Measurements from ENCODE around the gene RIC1.
A peak's percentile ranks its signal among the peaks of the same experiment; 100 is the strongest.
"Not testable (repeated sequence)": the region's sequence is repeated elsewhere in the genome, so short reads cannot be mapped to it uniquely, and the experiment has no call there.

Gene RIC1

GRCh38 chr9:5628530-5629311 is at the start of gene RIC1:
RIC1 (plus strand) TSS chr9:5629107; CDS start chr9:5629310, 203 bp downstream.
- Mint-ChIP-seq H3K36me3 (peaks cover 2% of the 10 kb centered on the region), H3K27ac (peak within 1 kb of the TSS; percentile 98), H3K4me3 (peak within 1 kb of the TSS; percentile 100), H3K4me1 (peaks cover 40% of the 10 kb centered on the region), H3K9me3 (no peaks in the 10 kb centered on the region), H3K27me3 (no peaks in the 10 kb centered on the region)
- ATAC-seq (ENCODE audit: low read depth) (peak; percentile 79), DNase-seq (ENCODE audit: low spot score in 2 of 2) (peak; percentile 84 to 89)

GRCh38 chr9:5579881-5580280 is 49.0 kb upstream of the RIC1 start:
- DNase-seq (ENCODE audit: low spot score in 2 of 2) (no peak), ATAC-seq (ENCODE audit: low read depth) (no peak)
- no peak overlapping the region for H3K27ac Mint-ChIP-seq
- peaks cover 24% of the 10 kb centered on the region for H3K4me1 Mint-ChIP-seq
- H3K9me3 Mint-ChIP-seq = peaks cover 2% of the 10 kb centered on the region
- H3K27me3 Mint-ChIP-seq = no peaks in the 10 kb centered on the region
- H3K36me3 Mint-ChIP-seq = peaks cover 18% of the 10 kb centered on the region
- H3K4me3 Mint-ChIP-seq = no peak overlapping the region

GRCh38 chr9:5580650-5581049 is 48.3 kb upstream of the RIC1 start:
- Mint-ChIP-seq H3K9me3 (no peaks in the 10 kb centered on the region), H3K27me3 (no peaks in the 10 kb centered on the region), H3K36me3 (peaks cover 15% of the 10 kb centered on the region), H3K27ac (peak overlapping the region; percentile 43), H3K4me1 (peaks cover 24% of the 10 kb centered on the region), H3K4me3 (no peak overlapping the region)
- DNase-seq (ENCODE audit: low spot score in 2 of 2) (no peak), ATAC-seq (ENCODE audit: low read depth) (no peak)

GRCh38 chr9:5581706-5582105 is 47.2 kb upstream of the RIC1 start:
- H3K27ac Mint-ChIP-seq; H3K9me3 Mint-ChIP-seq; ATAC-seq (ENCODE audit: low read depth); DNase-seq (ENCODE audit: low spot score in 2 of 2); H3K4me3 Mint-ChIP-seq; H3K27me3 Mint-ChIP-seq: not testable (repeated sequence)
- peaks cover 31% of the 10 kb centered on the region for H3K4me1 Mint-ChIP-seq
- H3K36me3 Mint-ChIP-seq = peaks cover 15% of the 10 kb centered on the region

GRCh38 chr9:5582835-5583195 is 46.1 kb upstream of the RIC1 start:
- H3K36me3 Mint-ChIP-seq = peaks cover 11% of the 10 kb centered on the region
- DNase-seq (ENCODE audit: low spot score in 2 of 2) (peak; percentile 27 to 46), ATAC-seq (ENCODE audit: low read depth) (peak; percentile 92)
- peaks cover 32% of the 10 kb centered on the region for H3K4me1 Mint-ChIP-seq
- H3K27me3 Mint-ChIP-seq = no peaks in the 10 kb centered on the region
- H3K4me3 Mint-ChIP-seq = peak overlapping the region; percentile 17
- H3K27ac Mint-ChIP-seq = peak overlapping the region; percentile 89
- H3K9me3 Mint-ChIP-seq = no peaks in the 10 kb centered on the region

- Mint-ChIP-seq H3K27ac (peak overlapping the region; percentile 67), H3K4me1 (peaks cover 30% of the 10 kb centered on the region), H3K9me3 (no peaks in the 10 kb centered on the region), H3K36me3 (peaks cover 7% of the 10 kb centered on the region), H3K27me3 (no peaks in the 10 kb centered on the region), H3K4me3 (no peak overlapping the region)
- no peak for DNase-seq (ENCODE audit: low spot score in 2 of 2)
- peak; percentile 16 for ATAC-seq (ENCODE audit: low read depth)
Observed at GRCh38 chr9:5586391-5586802, 42.5 kb upstream of the RIC1 start.

GRCh38 chr9:5587024-5587423 is 41.9 kb upstream of the RIC1 start:
- Mint-ChIP-seq H3K36me3 (peaks cover 7% of the 10 kb centered on the region), H3K4me1 (peaks cover 30% of the 10 kb centered on the region), H3K27ac (peak overlapping the region; percentile 67), H3K27me3 (no peaks in the 10 kb centered on the region), H3K9me3 (no peaks in the 10 kb centered on the region), H3K4me3 (no peak overlapping the region)
- no peak for DNase-seq (ENCODE audit: low spot score in 2 of 2)
- ATAC-seq (ENCODE audit: low read depth) = no peak

- Mint-ChIP-seq H3K9me3 (no peaks in the 10 kb centered on the region), H3K36me3 (no peaks in the 10 kb centered on the region), H3K27ac (peak overlapping the region; percentile 78), H3K4me3 (no peak overlapping the region), H3K4me1 (peaks cover 24% of the 10 kb centered on the region), H3K27me3 (no peaks in the 10 kb centered on the region)
- ATAC-seq (ENCODE audit: low read depth) (no peak), DNase-seq (ENCODE audit: low spot score in 2 of 2) (no peak)
Observed at GRCh38 chr9:5592231-5592630, 36.7 kb upstream of the RIC1 start.

- Mint-ChIP-seq H3K4me3 (no peak overlapping the region), H3K9me3 (no peaks in the 10 kb centered on the region), H3K4me1 (peaks cover 24% of the 10 kb centered on the region), H3K27ac (peak overlapping the region; percentile 64), H3K36me3 (peaks cover 4% of the 10 kb centered on the region), H3K27me3 (no peaks in the 10 kb centered on the region)
- DNase-seq (ENCODE audit: low spot score in 2 of 2) (no peak), ATAC-seq (ENCODE audit: low read depth) (no peak)
Observed at GRCh38 chr9:5592904-5593303, 36.0 kb upstream of the RIC1 start.

GRCh38 chr9:5593904-5594303 is 35.0 kb upstream of the RIC1 start:
- no peaks in the 10 kb centered on the region for H3K27me3 Mint-ChIP-seq
- H3K27ac Mint-ChIP-seq = peak overlapping the region; percentile 49
- H3K4me3 Mint-ChIP-seq = peak overlapping the region; percentile 0
- ATAC-seq (ENCODE audit: low read depth) (peak; percentile 83), DNase-seq (ENCODE audit: low spot score in 2 of 2) (peak in 1 of 2 donors; percentile 47)
- peaks cover 24% of the 10 kb centered on the region for H3K4me1 Mint-ChIP-seq
- peaks cover 4% of the 10 kb centered on the region for H3K36me3 Mint-ChIP-seq
- H3K9me3 Mint-ChIP-seq = no peaks in the 10 kb centered on the region

- H3K36me3 Mint-ChIP-seq = peaks cover 4% of the 10 kb centered on the region
- no peak for ATAC-seq (ENCODE audit: low read depth)
- no peak for DNase-seq (ENCODE audit: low spot score in 2 of 2)
- H3K9me3 Mint-ChIP-seq = no peaks in the 10 kb centered on the region
- peak overlapping the region; percentile 85 for H3K27ac Mint-ChIP-seq
- peaks cover 26% of the 10 kb centered on the region for H3K4me1 Mint-ChIP-seq
- H3K4me3 Mint-ChIP-seq = no peak overlapping the region
- no peaks in the 10 kb centered on the region for H3K27me3 Mint-ChIP-seq
Observed at GRCh38 chr9:5596173-5596572, 32.7 kb upstream of the RIC1 start.

- Mint-ChIP-seq H3K36me3 (peaks cover 2% of the 10 kb centered on the region), H3K4me3 (peak overlapping the region; percentile 81), H3K27me3 (no peaks in the 10 kb centered on the region), H3K27ac (peak overlapping the region; percentile 82), H3K4me1 (peaks cover 23% of the 10 kb centered on the region), H3K9me3 (no peaks in the 10 kb centered on the region)
- ATAC-seq (ENCODE audit: low read depth) = peak; percentile 72
- DNase-seq (ENCODE audit: low spot score in 2 of 2) = no peak
Observed at GRCh38 chr9:5608298-5609225, 20.3 kb upstream of the RIC1 start.

GRCh38 chr9:5609226-5609596 is 19.7 kb upstream of the RIC1 start:
- no peak overlapping the region for H3K4me3 Mint-ChIP-seq
- peaks cover 23% of the 10 kb centered on the region for H3K4me1 Mint-ChIP-seq
- H3K27ac Mint-ChIP-seq = peak overlapping the region; percentile 82
- H3K36me3 Mint-ChIP-seq = peaks cover 2% of the 10 kb centered on the region
- DNase-seq (ENCODE audit: low spot score in 2 of 2) = no peak
- no peaks in the 10 kb centered on the region for H3K9me3 Mint-ChIP-seq
- ATAC-seq (ENCODE audit: low read depth) = no peak
- no peaks in the 10 kb centered on the region for H3K27me3 Mint-ChIP-seq

- DNase-seq (ENCODE audit: low spot score in 2 of 2) (no peak), ATAC-seq (ENCODE audit: low read depth) (no peak)
- H3K4me1 Mint-ChIP-seq = peaks cover 30% of the 10 kb centered on the region
- no peaks in the 10 kb centered on the region for H3K9me3 Mint-ChIP-seq
- H3K36me3 Mint-ChIP-seq = peaks cover 2% of the 10 kb centered on the region
- H3K27me3 Mint-ChIP-seq = no peaks in the 10 kb centered on the region
- H3K4me3 Mint-ChIP-seq = no peak overlapping the region
- no peak overlapping the region for H3K27ac Mint-ChIP-seq
Observed at GRCh38 chr9:5610491-5610890, 18.4 kb upstream of the RIC1 start.

Measured in memory B cell (primary cell).